MCF 10A (cell line): ENCODE results near the gene MYO9A. TPM values are rescaled to one million over a fixed set of nuclear protein-coding genes. Genes with fewer than 3 reads are reported as not detected.

ENCODE experiments used
- BruUV-seq: library from RNA; stranded (reverse); fragments of 400-500 nt; replicated peaks from 2 replicates; lab custom pipeline; 2021; lab: Mats Ljungman, UMichigan
- CTCF ChIA-PET: fragments of 300-600 bp; sonication (Branson Sonifier 250); formaldehyde crosslinking; extraction: SDS; loops from one replicate; lab custom pipeline; 2021; ENCODE audit warnings: antibody characterized with exemption, inconsistent platforms; lab: Yijun Ruan, JAX
- POLR2A ChIA-PET: fragments of 300-600, 350-650 bp; sonication (Branson Sonifier 250); formaldehyde crosslinking; extraction: SDS; loops from one replicate; lab custom pipeline; 2020; ENCODE audit warnings: antibody characterized with exemption, inconsistent platforms; lab: Yijun Ruan, JAX
- DNase-seq: peaks from one replicate; pipeline ENCODE4 v3.0.0-alpha.2; 2018; ENCODE audit not compliant: unreplicated experiment
- H3K27ac Mint-ChIP-seq: one replicate; pipeline ENCODE4 v1.8.0; 2022; ENCODE audit warnings: mild to moderate bottlenecking, low read depth, mixed read lengths; ENCODE audit not compliant: unreplicated experiment
- H3K27me3 Mint-ChIP-seq: one replicate; pipeline ENCODE4 v1.8.0; 2022; ENCODE audit warnings: mixed read lengths; ENCODE audit not compliant: insufficient read depth, unreplicated experiment
- H3K36me3 Mint-ChIP-seq: one replicate; pipeline ENCODE4 v1.8.0; 2022; ENCODE audit warnings: mild to moderate bottlenecking, moderate library complexity, mixed read lengths; ENCODE audit not compliant: insufficient read depth, unreplicated experiment
- H3K4me1 Mint-ChIP-seq: one replicate; pipeline ENCODE4 v1.8.0; 2022; ENCODE audit warnings: mixed read lengths; ENCODE audit not compliant: insufficient read depth, unreplicated experiment
- H3K4me3 Mint-ChIP-seq: one replicate; pipeline ENCODE4 v1.8.0; 2022; ENCODE audit warnings: mild to moderate bottlenecking, moderate library complexity, mixed read lengths; ENCODE audit not compliant: unreplicated experiment
- H3K9me3 Mint-ChIP-seq: one replicate; pipeline ENCODE4 v1.8.0; 2022; ENCODE audit warnings: mixed read lengths; ENCODE audit not compliant: unreplicated experiment
- intact Hi-C: fragments of 100-400 bp; cut with micrococcal nuclease; formaldehyde crosslinking; loops from 2 replicates; pipeline ENCODE4 v1.14.1; 2022
- total RNA-seq: library from RNA; stranded (reverse); gene quantifications from 2 replicates; pipeline ENCODE4 v1.2.3, GENCODE V29; 2022
- TF ChIP-seq, protein P1 (sequence below): fragments of 200-600 bp; IDR thresholded peaks from one replicate; pipeline ENCODE4 v1.8.0; 2022; ENCODE audit warnings: antibody characterized with exemption, mild to moderate bottlenecking; ENCODE audit not compliant: unreplicated experiment

MYO9A gene
- total RNA-seq, 1 experiment from 2014 or later: 40.8 TPM

DNA sequence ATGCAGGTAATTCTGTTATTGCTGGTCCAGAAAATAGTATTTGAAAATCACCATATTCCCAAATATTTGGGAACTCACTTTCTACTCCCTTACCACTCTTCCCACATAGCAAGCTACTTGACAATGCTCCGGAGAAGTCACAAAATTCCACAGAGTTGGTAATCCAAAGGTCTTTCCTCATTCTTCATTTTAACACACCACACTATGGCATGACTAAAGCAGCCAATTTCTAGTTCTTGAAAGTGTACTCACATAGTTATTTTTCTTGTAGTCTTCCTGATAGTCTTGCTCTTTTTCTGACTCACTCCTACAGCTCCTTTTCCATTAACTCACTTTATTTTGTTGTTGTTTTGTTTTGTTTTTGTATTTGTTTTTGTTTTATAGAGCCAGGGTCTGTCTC lies 67.2 kb downstream of the MYO9A start:
- no peak overlapping the region for H3K4me3 Mint-ChIP-seq
- no peak overlapping the region for H3K27ac Mint-ChIP-seq
- no peaks in the 10 kb centered on the region for H3K9me3 Mint-ChIP-seq
- intact Hi-C loops: no loop called here
- H3K4me1 Mint-ChIP-seq: peaks cover 9% of the 10 kb centered on the region
- H3K36me3 Mint-ChIP-seq: peaks cover 7% of the 10 kb centered on the region
- ChIA-PET CTCF (no interaction called here), POLR2A (interaction anchor here (1.3 kb wide), 1 partner anchor 10 kb away, joined by 3 read pairs; no protein-coding TSS in a partner anchor)
- DNase-seq: no peak
- no TSS peak for BruUV-seq
- H3K27me3 Mint-ChIP-seq: no peaks in the 10 kb centered on the region
- TF ChIP-seq, protein P1, sequence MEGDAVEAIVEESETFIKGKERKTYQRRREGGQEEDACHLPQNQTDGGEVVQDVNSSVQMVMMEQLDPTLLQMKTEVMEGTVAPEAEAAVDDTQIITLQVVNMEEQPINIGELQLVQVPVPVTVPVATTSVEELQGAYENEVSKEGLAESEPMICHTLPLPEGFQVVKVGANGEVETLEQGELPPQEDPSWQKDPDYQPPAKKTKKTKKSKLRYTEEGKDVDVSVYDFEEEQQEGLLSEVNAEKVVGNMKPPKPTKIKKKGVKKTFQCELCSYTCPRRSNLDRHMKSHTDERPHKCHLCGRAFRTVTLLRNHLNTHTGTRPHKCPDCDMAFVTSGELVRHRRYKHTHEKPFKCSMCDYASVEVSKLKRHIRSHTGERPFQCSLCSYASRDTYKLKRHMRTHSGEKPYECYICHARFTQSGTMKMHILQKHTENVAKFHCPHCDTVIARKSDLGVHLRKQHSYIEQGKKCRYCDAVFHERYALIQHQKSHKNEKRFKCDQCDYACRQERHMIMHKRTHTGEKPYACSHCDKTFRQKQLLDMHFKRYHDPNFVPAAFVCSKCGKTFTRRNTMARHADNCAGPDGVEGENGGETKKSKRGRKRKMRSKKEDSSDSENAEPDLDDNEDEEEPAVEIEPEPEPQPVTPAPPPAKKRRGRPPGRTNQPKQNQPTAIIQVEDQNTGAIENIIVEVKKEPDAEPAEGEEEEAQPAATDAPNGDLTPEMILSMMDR: no peak

DNA sequence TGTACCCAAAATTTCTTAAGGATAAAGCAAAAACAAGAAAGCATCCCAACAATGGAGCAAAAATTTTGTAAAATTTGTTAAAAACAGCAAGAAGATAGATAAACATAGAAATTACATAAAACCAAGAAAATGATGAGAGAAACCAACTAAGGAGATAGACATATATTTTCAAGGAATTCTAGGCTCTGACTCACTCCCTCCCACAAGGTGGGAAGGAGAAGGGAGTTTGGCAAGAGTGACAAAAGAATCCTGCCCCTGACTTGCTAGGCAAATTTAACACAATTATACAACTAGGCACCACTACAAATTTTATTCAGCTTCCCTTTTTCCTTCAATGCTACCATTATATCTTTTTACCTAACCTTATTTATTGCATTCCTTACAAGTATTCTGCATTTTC lies 70.9 kb downstream of the MYO9A start:
- POLR2A ChIA-PET: interaction anchor here (0.8 kb wide), 1 partner anchor 14 kb away, joined by 3 read pairs; no protein-coding TSS in a partner anchor
- H3K27ac Mint-ChIP-seq: no peak overlapping the region
- H3K36me3 Mint-ChIP-seq: peaks cover 22% of the 10 kb centered on the region
- intact Hi-C loops: no loop called here
- CTCF ChIA-PET: interaction anchor here (0.6 kb wide), 1 partner anchor 30 kb away, joined by 3 read pairs; no protein-coding TSS in a partner anchor
- no peaks in the 10 kb centered on the region for H3K27me3 Mint-ChIP-seq
- no peak overlapping the region for H3K4me3 Mint-ChIP-seq
- DNase-seq: peak; percentile 40
- TF ChIP-seq, protein P1: no peak
- H3K9me3 Mint-ChIP-seq: no peaks in the 10 kb centered on the region
- peaks cover 15% of the 10 kb centered on the region for H3K4me1 Mint-ChIP-seq
- BruUV-seq: no TSS peak

DNA sequence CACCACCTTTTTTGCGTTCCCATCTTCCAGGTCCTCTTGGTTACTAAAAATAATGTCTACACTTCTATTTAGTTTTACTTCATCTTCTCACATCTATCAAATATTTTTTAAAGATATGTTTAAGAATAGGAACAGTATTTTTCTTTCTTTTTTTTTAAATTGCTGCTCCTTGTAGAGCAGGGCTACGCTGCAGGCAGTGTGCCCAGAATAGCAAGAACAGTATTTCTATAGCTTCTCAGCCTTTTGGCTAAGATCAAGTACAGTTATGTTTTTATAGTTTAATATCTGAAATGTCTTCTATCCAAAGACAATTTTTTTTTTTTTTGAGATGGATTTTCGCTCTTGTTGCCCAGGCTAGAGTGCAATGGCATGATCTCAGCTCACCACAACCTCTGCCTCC lies 73.0 kb downstream of the MYO9A start:
- TF ChIP-seq, protein P1: no peak
- Mint-ChIP-seq H3K36me3 (peaks cover 36% of the 10 kb centered on the region), H3K27me3 (no peaks in the 10 kb centered on the region), H3K9me3 (no peaks in the 10 kb centered on the region), H3K4me3 (no peak overlapping the region), H3K27ac (no peak overlapping the region), H3K4me1 (peaks cover 18% of the 10 kb centered on the region)
- no peak for DNase-seq
- ChIA-PET CTCF (no interaction called here), POLR2A (interaction anchor here (1.4 kb wide), 1 partner anchor 73 kb away, joined by 3 read pairs; the partner anchor contains the start of gene SENP8)
- no TSS peak for BruUV-seq
- intact Hi-C loops: no loop called here

DNA sequence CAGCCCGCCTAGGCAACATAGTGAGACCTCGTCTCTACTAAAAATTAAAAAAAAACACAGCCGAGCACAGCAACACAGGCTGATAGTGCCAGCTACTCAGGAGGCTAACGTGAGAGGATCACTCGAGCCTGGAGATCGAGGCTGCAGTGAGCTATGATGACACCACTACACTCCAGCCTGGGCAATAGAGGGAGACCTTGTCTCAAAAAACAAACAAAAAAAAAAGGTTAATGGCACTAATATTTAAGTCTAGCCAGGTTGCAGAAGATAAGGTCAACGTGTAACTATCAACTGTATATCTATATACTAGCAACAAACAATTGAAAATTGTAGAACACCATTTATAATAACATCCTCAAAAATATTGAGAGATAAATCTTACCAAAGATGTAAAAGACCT lies 75.1 kb downstream of the MYO9A start:
- Mint-ChIP-seq H3K4me3 (no peak overlapping the region), H3K9me3 (no peaks in the 10 kb centered on the region), H3K27me3 (no peaks in the 10 kb centered on the region), H3K4me1 (peaks cover 18% of the 10 kb centered on the region), H3K27ac (no peak overlapping the region), H3K36me3 (peaks cover 36% of the 10 kb centered on the region)
- POLR2A ChIA-PET: interaction anchor here (0.7 to 1.4 kb wide), 3 partner anchors 10 to 37 kb away, joined by 3 read pairs; no protein-coding TSS in a partner anchor
- no TSS peak for BruUV-seq
- TF ChIP-seq, protein P1: no peak
- intact Hi-C loops: no loop called here
- CTCF ChIA-PET: interaction anchor here (0.6 to 2.1 kb wide), 2 partner anchors 26 to 113 kb away, joined by 3 to 8 read pairs; no protein-coding TSS in a partner anchor
- peak; percentile 2 for DNase-seq
